Measurements from ENCODE around the gene ARL5C.
"Not testable (repeated sequence)": the region's sequence is repeated elsewhere in the genome, so short reads cannot be mapped to it uniquely, and the experiment has no call there.

Gene ARL5C

DNA sequence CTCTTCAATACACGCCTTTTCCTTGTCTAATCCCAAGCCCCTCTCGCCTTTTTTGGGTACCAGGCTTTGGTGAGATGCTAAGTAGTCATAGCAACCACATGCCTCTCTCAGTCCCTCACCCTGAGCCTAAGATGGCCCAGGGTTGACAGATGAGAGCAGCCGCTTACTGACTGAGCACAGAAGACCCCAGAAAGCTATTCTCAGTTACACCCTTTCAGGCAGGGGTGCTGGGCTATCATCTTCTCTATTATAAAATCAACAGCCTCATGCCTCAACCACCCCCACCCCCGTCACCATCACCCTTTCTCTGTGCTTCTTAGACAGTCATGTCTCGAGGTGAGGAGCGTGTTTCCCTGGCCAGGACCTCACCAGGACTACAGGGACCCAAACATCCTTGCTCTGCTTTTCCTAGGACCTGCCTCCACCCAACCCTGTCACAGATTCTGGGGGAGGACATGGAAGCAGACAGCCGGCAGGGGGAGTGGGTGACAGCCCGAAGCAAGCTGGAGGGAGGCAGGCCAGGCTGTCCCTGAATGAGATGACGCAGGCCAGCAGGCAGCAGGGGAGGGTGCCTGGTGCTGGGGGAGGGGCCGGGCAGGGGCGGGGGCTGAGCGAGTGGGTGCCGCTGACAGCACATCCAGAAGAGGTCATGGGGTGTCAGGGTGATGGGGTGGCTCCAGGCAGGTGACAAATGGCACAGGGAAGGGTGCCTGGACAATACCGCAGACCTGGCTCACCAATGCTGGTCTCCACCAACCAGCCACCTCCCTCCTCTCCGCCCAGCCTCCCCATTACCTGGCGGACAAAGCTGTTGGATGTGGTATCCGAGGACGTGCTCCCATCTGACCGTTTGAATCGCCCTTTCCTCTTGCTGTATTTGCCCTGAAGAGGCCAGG, 28.4 kb upstream of the ARL5C start:
- no peak for DNase-seq

DNA sequence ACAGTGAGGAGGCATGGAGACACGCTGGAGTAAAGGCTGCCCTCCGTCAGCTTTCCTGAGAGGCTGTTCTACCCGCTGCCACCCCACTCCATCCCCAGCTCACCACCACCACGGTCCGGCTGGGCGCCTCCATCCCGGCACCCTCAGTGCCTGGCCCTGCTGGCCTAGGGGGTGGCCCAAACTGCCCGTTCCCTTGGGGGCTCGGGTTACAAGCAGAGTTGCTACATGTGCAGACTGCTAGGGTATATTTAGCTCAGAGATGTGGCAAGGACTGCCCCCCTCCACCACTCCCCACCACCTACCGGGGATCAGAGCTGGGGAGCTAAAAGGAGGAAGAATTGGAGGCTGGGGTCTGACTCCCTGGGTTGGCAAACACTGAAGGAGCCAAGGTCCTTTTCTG, 27.4 kb upstream of the ARL5C start:
- DNase-seq: no peak

- no peak for DNase-seq
Observed at GRCh38 chr17:39192901-39193300, 26.9 kb upstream of the ARL5C start.

GRCh38 chr17:39191750-39192510, 26.0 kb upstream of the ARL5C start:
- DNase-seq: no peak

DNA sequence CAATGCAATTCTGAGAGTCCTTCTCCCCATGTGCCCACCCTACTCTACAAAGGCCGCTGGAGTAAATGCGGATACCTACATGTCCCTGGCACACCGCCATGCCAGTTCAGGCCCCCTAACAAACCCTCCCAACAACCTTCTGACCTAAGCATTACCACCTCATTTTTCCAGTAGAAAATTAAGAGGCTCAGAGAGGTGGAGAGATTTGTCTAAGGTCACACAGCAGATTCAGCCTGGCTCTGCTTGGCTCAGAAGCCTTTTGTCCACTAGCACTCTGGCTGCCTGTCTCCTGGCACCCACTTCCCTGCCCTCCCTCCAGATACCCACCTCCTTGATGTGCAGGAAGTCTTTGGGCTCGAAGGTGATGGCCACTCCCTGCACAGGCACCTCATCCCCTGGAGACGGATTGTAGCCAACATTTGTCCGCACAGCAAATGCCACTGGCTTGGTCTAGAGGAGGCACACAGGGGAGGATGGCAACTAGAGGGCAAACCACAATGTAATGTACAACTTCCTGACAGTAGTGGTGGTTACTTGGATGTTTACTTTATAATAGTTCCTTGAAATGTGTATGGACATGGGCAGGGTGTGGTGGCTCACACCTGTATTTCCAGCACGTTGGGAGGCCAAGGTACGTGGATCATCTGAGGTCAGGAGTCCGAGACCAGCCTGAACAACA, 21.3 kb upstream of the ARL5C start:
- DNase-seq: no peak

DNA sequence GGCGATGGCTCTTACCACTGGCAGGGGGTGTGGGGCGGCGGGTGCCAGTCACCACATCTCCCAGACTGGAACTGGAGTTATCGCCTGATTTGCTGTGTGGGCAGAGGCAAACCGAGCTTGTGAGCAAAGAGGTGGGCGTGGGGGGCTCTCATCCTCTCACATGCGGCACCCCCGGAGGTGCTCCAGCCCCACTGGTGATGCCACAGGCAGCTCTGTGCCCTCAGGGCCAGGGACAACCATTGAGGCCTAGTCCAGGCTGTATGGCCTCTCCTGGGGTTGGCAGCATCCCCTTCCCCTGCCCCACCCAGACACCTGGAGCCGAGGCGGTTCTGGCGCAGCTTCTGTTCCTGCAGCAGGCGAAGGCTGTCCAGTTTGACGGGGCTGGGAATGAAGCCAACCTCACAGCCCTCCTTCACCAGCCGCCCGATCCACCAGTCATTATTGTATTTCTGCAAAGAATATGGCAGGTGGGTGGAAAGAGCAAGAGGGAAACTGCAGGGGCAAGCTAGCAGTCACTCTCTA, 20.6 kb upstream of the ARL5C start:
- no peak for DNase-seq

- no peak for DNase-seq
Observed at GRCh38 chr17:39183720-39184119, 17.8 kb upstream of the ARL5C start.

DNA sequence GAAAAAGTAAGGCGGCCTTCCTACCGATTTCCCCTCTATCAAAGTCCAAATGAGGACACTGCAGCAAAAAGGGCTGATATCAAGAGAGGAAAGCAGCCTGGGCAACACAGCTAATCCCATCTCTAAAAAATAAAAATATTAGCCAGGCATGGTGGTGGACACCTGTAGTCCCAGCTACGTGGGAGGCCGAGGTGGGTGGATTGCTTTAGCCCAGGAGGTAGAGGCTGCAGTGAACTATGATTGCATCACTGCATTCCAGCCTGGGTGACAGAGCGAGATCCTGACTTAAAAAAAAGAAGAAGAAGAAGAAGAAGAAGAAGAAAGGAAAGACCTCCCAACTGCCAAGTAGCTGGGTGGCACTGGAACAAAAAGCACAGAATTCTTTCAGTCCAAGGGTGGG, 17.1 kb upstream of the ARL5C start:
- no peak for DNase-seq

- no peak for DNase-seq
Observed at GRCh38 chr17:39181303-39181702, 15.3 kb upstream of the ARL5C start.

GRCh38 chr17:39178536-39178935, 12.6 kb upstream of the ARL5C start:
- no peak for DNase-seq

DNA sequence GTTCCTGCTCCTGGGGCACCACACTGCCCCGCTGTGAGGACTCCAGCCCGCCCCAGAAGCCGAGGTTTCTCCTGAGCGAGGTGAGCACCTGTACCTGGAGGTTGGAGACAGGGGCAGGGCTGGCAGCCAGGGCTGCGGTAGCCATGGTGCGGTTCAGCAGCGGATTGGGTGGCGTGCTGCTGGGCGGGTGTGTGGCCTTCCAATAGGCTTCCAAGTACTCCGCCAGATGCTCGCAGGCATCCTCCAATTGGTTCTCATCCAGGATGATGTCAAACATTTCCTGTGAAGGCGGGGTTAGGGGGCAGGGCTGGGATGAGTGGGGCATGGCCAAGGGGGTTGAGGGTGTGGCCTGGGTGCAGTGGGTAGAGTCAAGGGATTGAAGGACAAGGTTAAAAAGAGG, 11.3 kb upstream of the ARL5C start:
- no peak for DNase-seq

DNA sequence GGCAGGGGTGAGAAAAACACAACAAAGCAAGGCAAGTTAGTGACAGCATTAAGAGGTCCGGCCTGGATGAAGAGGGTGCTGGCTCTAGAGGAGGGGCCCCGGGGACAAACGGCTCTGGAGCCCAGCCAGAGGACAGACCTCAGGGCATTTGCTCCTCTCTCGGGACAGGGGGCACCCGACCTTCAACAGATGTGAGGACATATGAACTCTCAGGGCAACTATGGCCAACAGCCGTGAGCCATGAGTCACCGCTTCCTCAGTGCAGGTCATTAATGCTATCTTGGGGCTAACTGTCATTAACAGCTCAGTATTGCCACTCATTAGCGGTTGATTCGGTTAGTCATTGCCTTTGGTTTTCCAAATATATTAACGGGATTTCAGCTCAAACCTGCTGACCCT, 9.7 kb upstream of the ARL5C start:
- no peak for DNase-seq

GRCh38 chr17:39174920-39175694, 9.1 kb upstream of the ARL5C start:
- peak; percentile 68 for DNase-seq

- DNase-seq: no peak
Observed at GRCh38 chr17:39173526-39174274, 7.7 kb upstream of the ARL5C start.

DNA sequence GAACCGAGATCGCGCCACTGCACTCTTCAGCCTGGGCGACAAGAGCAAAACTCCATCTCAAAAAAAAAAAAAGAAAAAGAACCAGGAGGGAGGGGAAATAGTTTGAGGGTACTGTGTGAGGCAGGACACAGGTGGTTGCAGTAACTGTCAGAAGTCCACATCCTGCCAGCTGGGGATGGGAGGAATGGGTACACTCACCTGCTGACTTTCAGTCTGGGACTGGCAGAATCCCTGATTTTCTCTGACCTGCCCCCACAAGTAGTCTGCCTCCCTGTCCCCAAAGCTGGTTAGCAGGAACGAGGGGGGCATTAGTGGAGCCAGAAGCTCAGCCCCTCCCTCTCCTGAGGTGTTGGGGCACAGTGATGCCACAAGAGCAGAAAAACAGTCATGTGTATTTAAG, 7.1 kb upstream of the ARL5C start:
- DNase-seq: no peak

DNA sequence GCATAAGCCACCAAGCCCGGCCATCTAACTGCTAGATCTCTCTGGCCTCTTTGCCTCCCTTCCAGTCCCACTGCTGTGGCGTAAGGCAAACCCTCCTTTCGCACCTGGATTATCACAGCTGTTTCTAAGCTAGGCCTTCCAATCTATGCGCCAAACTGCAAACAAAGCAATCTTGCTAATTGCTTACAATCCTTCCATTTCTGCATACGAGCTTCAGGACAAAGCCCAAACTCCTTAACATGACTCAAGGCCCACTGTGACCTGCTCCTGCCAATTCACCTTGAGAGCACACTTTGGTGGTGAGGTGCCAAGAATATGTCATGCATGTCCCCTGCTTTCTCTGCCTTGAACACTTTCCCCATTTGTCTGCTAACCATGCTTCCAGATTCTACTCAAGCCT, 6.0 kb upstream of the ARL5C start:
- DNase-seq: no peak

DNA sequence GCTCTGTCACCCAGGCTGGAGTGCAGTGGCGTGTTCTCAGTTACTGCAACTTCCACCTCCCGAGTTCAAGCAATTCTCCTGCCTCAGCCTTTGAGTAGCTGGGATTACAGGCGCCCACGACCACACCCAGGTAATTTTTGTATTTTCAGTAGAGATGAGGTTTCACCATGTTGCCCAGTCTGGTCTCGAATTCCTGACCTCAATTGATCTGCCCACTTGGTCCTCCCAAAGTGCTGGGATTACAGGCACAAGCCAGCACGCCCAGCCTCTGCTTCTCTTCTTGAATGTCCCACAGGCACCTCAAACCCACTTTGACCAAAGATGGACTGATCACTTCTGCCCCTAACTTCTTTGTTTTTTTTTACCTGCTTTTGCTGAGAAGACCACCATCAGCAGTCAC, 4.6 kb upstream of the ARL5C start:
- no peak for DNase-seq

DNA sequence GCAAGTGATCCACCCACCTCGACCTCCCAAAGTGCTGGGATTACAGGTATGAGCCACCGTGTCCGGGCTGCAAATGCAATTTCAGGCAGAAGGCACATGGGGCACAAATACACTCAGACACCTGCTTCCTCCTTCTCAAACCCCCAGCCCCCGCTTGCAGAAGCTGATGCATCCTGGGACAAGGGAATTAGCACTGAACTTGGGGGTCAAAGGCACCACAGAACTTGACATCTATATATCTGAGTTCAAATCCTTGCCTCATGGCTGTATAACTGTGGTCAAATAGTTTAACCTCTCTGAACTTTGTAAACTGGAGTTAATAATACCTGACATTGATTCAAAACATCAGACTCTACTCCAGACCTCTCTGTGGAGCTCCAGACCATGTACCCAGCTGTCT, 4.1 kb upstream of the ARL5C start:
- DNase-seq: no peak

GRCh38 chr17:39169518-39169917, 3.6 kb upstream of the ARL5C start:
- DNase-seq: no peak

DNA sequence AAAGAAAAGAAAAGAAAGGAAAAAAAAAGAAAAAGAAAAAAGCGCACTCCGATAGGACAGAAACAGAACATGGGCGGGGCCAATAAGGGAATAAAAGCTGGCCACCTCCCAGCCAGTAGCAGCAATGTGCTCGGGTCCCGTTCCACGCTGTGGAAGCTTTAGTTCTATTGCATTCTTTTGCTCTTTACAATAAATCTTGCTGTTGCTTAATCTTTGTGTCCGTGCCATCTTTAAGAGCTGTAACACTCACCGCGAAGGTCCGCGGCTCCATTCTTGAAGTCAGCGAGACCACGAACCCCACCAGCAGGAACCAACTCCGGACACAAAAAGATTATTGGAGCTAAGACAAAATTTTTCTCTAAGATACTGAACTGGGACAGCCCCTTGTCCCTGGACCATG, 3.1 kb upstream of the ARL5C start:
- no peak for DNase-seq

DNA sequence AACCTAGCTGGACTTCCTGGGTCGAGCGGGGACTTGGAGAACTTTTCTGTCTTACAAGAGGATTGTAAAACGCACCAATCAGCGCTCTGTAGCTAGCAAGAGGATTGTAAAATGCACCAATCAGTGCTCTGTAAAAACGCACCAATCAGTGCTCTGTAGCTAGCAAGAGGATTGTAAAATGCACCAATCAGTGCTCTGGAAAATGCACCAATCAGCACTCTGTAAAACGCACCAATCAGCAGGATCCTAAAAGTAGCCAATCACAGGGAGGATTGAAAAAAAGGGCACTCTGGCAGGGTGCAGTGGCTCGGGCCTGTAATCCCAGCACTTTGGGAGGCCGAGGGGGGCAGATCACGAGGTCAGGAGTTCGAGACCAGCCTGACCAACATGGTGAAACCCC, 2.5 kb upstream of the ARL5C start:
- not testable (repeated sequence) for DNase-seq

GRCh38 chr17:39167476-39167875, 1.5 kb upstream of the ARL5C start:
- DNase-seq: no peak
